DMS153 (cell line): ENCODE data around the gene SPRR2D.
"Not testable (repeated sequence)": the region's sequence is repeated elsewhere in the genome, so short reads cannot be mapped to it uniquely, and the experiment has no call there.

Experiments
- DNase-seq: peaks from one replicate; lab custom pipeline; 2025; lab: John Stamatoyannopoulos, UW

Gene SPRR2D

DNA sequence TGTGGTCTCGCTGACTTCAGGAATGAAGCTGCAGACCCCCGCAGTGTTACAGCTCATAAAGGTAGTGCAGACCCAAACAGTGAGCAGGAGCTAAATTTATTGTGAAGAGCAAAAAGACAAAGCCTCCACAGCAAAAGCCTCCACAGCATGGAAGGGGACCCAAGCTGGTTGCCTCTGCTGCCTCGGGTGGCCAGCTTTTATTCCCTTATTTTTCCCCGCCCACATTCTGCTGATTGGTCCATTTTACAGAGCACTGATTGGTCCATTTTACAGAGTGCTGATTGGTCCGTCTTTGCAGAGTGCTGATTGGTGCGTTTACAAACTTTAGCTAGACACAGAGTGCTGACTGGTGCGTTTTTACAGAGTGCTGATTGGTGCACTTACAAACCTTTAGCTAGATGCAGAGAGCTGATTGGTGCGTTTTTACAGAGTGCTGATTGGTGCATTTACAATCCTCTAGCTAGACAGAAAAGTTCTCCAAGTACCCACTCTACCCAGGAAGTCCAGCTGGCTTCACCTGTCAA, 29.6 kb downstream of the SPRR2D start:
- not testable (repeated sequence) for DNase-seq

GRCh38 chr1:153001382-153001781, 39.5 kb downstream of the SPRR2D start, which contains the start of gene SPRR3:
Gene SPRR3 (plus strand): TSS chr1:153001749. CDS start chr1:153003021, 1,272 bp downstream.
- DNase-seq: no peak

- no peak for DNase-seq
Observed at GRCh38 chr1:153000294-153000693, 40.6 kb downstream of the SPRR2D start.

DNA sequence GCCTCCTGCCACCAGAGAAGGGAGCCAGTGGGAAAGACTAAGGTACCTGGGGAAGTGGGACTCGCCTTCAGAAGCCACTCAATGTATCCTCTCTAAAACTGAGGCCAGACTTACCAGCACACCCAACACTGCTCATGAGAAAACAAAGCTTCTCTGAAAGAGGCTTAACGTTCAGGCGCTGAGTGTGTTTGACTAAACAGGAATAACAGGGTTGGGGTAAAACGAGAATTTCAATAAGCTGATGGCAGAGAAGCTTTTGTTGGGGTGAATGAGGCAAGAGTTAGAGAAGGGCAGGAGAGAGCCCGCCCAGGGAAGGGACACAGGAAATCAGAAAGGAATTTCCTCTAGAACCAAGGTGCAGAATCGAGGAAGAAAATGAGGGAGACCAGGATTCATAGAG, 41.1 kb downstream of the SPRR2D start:
- DNase-seq: no peak

DNA sequence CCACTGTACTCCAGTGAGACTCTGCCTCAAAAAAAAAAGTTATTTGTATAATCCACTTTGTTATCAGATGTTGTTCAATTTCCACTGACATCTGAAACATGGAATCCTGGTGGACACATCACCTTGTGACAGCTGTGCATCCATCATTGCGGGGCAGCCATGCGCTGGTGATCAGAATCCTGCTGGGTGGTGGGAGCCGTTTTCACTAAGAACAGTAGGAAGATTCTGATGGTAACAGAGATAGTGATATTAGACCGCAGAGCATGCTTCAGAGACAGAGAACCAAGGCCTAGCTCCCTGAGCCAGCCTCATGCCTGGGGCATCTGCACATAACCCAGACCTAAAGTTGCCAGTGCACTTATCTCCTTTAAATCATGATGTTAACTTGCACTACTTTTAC, 42.4 kb downstream of the SPRR2D start:
- no peak for DNase-seq

- DNase-seq: no peak
Observed at GRCh38 chr1:152997901-152998300, 43.0 kb downstream of the SPRR2D start.

DNA sequence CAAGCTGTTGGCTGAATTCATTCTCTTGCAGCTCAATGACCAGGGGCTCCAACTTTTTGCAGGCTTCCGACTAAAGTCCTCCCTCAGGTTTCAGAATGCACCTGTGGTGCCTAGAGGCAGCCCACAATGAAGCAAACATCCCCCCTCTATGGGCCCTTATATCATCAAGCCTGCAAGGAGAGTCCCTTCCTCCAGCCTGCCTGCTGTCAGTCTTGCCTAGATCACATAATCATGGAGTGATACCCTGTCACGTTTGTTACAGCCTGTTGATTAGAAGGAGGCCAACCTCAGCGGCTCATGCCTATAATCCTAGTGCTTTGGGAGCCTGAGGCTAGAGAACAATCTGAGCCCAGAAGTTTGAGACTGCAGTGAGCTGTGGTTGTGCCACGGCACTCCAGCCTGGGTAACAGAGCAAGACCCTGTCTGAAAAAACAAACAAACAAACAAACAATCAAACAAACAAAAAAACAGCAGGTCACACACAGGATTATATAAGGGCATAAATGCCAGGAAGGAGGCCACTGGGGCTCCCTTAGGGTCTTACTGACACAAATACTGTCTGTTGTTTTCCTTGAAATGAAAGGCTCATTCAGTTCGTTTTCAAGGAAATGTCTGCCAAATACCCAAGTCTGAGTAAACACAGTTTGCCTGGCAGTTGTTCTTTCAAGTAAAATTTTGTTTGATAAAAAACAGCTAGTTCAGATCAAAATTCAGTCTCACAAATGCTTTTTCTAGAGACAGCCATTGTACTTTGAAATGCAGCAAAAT, 44.1 kb downstream of the SPRR2D start:
- DNase-seq: no peak

DNA sequence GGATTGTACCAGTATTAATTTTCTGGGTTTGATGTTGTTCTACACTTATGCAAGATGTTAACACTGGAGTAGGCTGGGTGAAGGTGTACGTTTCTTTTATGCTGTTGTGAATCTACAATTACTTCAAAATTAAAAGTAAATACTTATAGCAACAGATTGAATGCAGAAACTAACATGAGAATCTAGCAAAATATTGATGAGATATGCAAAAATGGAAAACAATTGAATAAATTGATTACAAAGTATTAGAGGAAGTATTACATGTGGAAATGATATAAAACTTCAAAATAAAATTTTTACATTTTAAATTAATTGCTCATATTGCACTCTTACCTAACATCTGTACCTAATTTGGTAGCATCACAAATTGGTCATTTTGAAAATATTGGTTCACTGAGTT, 45.1 kb downstream of the SPRR2D start:
- no peak for DNase-seq

- no peak for DNase-seq
Observed at GRCh38 chr1:152993186-152993585, 47.7 kb downstream of the SPRR2D start.
